Measurements from ENCODE around the gene STON2. TPM values are rescaled to one million over a fixed set of nuclear protein-coding genes. Genes with fewer than 3 reads are reported as not detected.

Gene STON2
- total and polyA plus RNA-seq, 2 experiments from 2014 or later, result 5.0 to 22.7 TPM

DNA sequence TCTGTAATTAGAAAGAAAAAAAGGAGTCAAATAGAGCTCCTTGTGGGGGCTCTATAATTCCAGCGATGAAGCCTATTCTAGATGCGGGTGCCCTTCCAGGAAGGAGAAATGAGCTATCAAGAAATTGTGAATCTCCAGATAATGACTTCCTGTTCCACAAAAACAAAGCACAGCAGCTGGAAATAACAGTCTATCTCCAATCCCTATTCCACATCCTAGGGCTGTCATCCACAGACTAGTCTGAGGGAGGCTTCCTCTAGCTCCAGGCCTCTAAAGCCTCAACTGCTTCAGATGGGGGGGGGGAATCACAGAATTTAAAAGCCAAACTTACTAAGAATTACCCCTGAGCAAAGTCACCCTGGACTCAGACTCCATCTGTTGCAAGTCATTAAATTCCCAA is 102.0 kb downstream of the STON2 start:
- no peaks in the 10 kb centered on the region for H3K36me3 ChIP-seq (replicated peaks; ENCODE audit: insufficient read depth, low read depth)
- H3K4me3 ChIP-seq, result no peak overlapping the region
- no peak overlapping the region for H3K4me2 ChIP-seq
- H3K9me3 ChIP-seq (ENCODE audit: low read depth), result no peaks in the 10 kb centered on the region
- no peak overlapping the region for H2AFZ ChIP-seq
- H3K79me2 ChIP-seq, result peaks cover 42% of the 10 kb centered on the region
- 89% methylated on average over 2 of the region's 2 CpGs for WGBS (ENCODE audit: low lambda C conversion rate, missing lambda C conversion rate)
- H3K4me1 ChIP-seq (ENCODE audit: insufficient read depth), result no peaks in the 10 kb centered on the region
- no peaks in the 10 kb centered on the region for H4K20me1 ChIP-seq (ENCODE audit: insufficient read depth, poor library complexity, severe bottlenecking)
- no peaks in the 10 kb centered on the region for H3K27me3 ChIP-seq
- TF ChIP-seq, protein P1, sequence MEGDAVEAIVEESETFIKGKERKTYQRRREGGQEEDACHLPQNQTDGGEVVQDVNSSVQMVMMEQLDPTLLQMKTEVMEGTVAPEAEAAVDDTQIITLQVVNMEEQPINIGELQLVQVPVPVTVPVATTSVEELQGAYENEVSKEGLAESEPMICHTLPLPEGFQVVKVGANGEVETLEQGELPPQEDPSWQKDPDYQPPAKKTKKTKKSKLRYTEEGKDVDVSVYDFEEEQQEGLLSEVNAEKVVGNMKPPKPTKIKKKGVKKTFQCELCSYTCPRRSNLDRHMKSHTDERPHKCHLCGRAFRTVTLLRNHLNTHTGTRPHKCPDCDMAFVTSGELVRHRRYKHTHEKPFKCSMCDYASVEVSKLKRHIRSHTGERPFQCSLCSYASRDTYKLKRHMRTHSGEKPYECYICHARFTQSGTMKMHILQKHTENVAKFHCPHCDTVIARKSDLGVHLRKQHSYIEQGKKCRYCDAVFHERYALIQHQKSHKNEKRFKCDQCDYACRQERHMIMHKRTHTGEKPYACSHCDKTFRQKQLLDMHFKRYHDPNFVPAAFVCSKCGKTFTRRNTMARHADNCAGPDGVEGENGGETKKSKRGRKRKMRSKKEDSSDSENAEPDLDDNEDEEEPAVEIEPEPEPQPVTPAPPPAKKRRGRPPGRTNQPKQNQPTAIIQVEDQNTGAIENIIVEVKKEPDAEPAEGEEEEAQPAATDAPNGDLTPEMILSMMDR (IDR thresholded peaks at IDR 0.05; ENCODE audit: poor library complexity), result no peak
- no peak for TF ChIP-seq EZH2 (IDR thresholded peaks at IDR 0.05; ENCODE audit: borderline replicate concordance)
- no peak for TF ChIP-seq EZH2phosphoT487 (IDR thresholded peaks at IDR 0.05; ENCODE audit: low read depth, severe bottlenecking, unreplicated experiment)
- no peaks in the 10 kb centered on the region for H3K9me2 ChIP-seq (replicated peaks; ENCODE audit: insufficient read depth)
- H3K27ac ChIP-seq, result no peak overlapping the region
- DNase-seq (ENCODE audit: low spot score), result no peak

GRCh38 chr14:81295958-81296923 is 103.9 kb downstream of the STON2 start:
- Histone ChIP-seq H4K20me1 (ENCODE audit: insufficient read depth, poor library complexity, severe bottlenecking) (no peaks in the 10 kb centered on the region), H3K9me2 (replicated peaks; ENCODE audit: insufficient read depth) (no peaks in the 10 kb centered on the region), H3K79me2 (peaks cover 42% of the 10 kb centered on the region), H3K27ac (no peak overlapping the region), H3K4me1 (ENCODE audit: insufficient read depth) (no peaks in the 10 kb centered on the region), H3K36me3 (replicated peaks; ENCODE audit: insufficient read depth, low read depth) (no peaks in the 10 kb centered on the region), H3K4me2 (no peak overlapping the region), H2AFZ (no peak overlapping the region), H3K4me3 (no peak overlapping the region), H3K9me3 (ENCODE audit: low read depth) (no peaks in the 10 kb centered on the region), H3K27me3 (no peaks in the 10 kb centered on the region)
- 88% methylated on average over 4 of the region's 4 CpGs for WGBS (ENCODE audit: low lambda C conversion rate, missing lambda C conversion rate)
- DNase-seq (ENCODE audit: low spot score), result no peak
- TF ChIP-seq, protein P1 (IDR thresholded peaks at IDR 0.05; ENCODE audit: poor library complexity), result no peak
- TF ChIP-seq EZH2phosphoT487 (IDR thresholded peaks at IDR 0.05; ENCODE audit: low read depth, severe bottlenecking, unreplicated experiment) (no peak), EZH2 (IDR thresholded peaks at IDR 0.05; ENCODE audit: borderline replicate concordance) (no peak)

DNA sequence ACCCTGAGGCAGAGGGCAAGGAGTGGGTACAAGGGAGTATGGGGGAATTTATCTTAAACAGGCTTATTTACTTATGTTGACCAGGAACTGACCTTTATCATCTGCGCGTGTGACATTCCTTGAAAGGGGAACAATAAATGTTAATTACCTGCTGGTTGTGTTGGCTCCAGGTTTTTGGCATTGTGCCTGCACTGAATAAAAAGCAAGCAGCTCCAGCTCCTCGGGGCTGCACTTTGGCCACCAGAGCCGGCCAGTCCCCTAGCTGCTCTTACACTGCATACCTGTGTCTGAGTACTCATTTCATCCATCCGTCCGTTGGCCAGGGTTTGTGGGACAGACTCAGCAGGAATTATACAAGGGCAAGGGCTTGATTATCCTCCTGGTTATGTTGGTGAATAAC is 110.6 kb downstream of the STON2 start:
- Histone ChIP-seq H3K9me3 (ENCODE audit: low read depth) (no peaks in the 10 kb centered on the region), H3K4me2 (no peak overlapping the region), H3K4me3 (no peak overlapping the region), H4K20me1 (ENCODE audit: insufficient read depth, poor library complexity, severe bottlenecking) (no peaks in the 10 kb centered on the region), H3K27ac (no peak overlapping the region), H2AFZ (no peak overlapping the region), H3K36me3 (replicated peaks; ENCODE audit: insufficient read depth, low read depth) (no peaks in the 10 kb centered on the region), H3K27me3 (no peaks in the 10 kb centered on the region), H3K4me1 (ENCODE audit: insufficient read depth) (no peaks in the 10 kb centered on the region), H3K9me2 (replicated peaks; ENCODE audit: insufficient read depth) (no peaks in the 10 kb centered on the region), H3K79me2 (peaks cover 3% of the 10 kb centered on the region)
- TF ChIP-seq EZH2phosphoT487 (IDR thresholded peaks at IDR 0.05; ENCODE audit: low read depth, severe bottlenecking, unreplicated experiment) (no peak), EZH2 (IDR thresholded peaks at IDR 0.05; ENCODE audit: borderline replicate concordance) (no peak)
- TF ChIP-seq, protein P1 (IDR thresholded peaks at IDR 0.05; ENCODE audit: poor library complexity), result no peak
- DNase-seq (ENCODE audit: low spot score), result no peak
- 92% methylated on average over 6 of the region's 6 CpGs for WGBS (ENCODE audit: low lambda C conversion rate, missing lambda C conversion rate)

All from hepatocyte (in vitro differentiated cells).